ENCODE measurements around the gene NECAB3.

Gene NECAB3

GRCh38 chr20:33663161-33664084 is 10.8 kb downstream of the NECAB3 start:
- peak; percentile 82 for DNase-seq

- no peak for DNase-seq
These were observed 12.1 kb downstream of the NECAB3 start, which contains the start of gene C20orf144 for GRCh38 chr20:33662172-33662571. C20orf144 (plus strand) TSS chr20:33662327; CDS start chr20:33662346, 19 bp downstream.

GRCh38 chr20:33660685-33661058 is 13.6 kb downstream of the NECAB3 start:
- no peak for DNase-seq

GRCh38 chr20:33660035-33660684 is 14.1 kb downstream of the NECAB3 start:
- DNase-seq: no peak

GRCh38 chr20:33659341-33660034 is 14.7 kb downstream of the NECAB3 start:
- DNase-seq: no peak

GRCh38 chr20:33658929-33659328 is 15.3 kb downstream of the NECAB3 start:
- no peak for DNase-seq

- no peak for DNase-seq
These were observed 15.7 kb downstream of the NECAB3 start for GRCh38 chr20:33658510-33658909.

- no peak for DNase-seq
These were observed 16.5 kb downstream of the NECAB3 start for GRCh38 chr20:33657704-33658095.

GRCh38 chr20:33656783-33657703 is 17.2 kb downstream of the NECAB3 start:
- DNase-seq: no peak

- DNase-seq: no peak
These were observed 18.0 kb downstream of the NECAB3 start for GRCh38 chr20:33656010-33656782.

- DNase-seq: no peak
These were observed 19.1 kb downstream of the NECAB3 start for GRCh38 chr20:33655164-33655563.

- DNase-seq: no peak
These were observed 19.5 kb downstream of the NECAB3 start for GRCh38 chr20:33654680-33655161.

GRCh38 chr20:33653900-33654596 is 20.2 kb downstream of the NECAB3 start:
- no peak for DNase-seq

- DNase-seq: peak; percentile 58
These were observed 20.9 kb downstream of the NECAB3 start for GRCh38 chr20:33653218-33653899.

GRCh38 chr20:33651562-33652048 is 22.6 kb downstream of the NECAB3 start:
- no peak for DNase-seq

- DNase-seq: no peak
These were observed 23.3 kb downstream of the NECAB3 start for GRCh38 chr20:33650753-33651561.

- no peak for DNase-seq
These were observed 24.0 kb downstream of the NECAB3 start for GRCh38 chr20:33650111-33650752.

- no peak for DNase-seq
These were observed 25.0 kb downstream of the NECAB3 start for GRCh38 chr20:33649201-33649681.
